DMS 273 treated with DMSO at 0.1 percent for 48 hours (cell line): ENCODE measurements around the gene CES4A.
A peak's percentile ranks its signal among the peaks of the same experiment; 100 is the strongest.
"Not testable (repeated sequence)": the region's sequence is repeated elsewhere in the genome, so short reads cannot be mapped to it uniquely, and the experiment has no call there.

Experiments
- DNase-seq: peaks from one replicate; lab custom pipeline; 2025; lab: John Stamatoyannopoulos, UW

The CES4A gene

DNA sequence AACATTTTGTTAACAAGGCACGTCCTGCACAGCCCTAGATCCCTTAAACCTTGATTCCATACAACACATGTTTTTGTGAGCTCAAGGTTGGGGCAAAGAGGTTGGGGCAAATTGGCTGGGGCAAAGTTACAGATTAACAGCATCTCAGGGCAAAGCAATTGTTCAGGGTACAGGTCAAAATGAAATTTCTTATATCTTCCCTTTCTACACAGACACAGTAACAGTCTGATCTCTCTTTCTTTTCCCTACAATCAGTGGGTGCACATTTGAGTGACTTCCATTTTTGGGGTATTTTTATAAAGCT is 32.3 kb upstream of the CES4A start:
- DNase-seq, result not testable (repeated sequence)

DNA sequence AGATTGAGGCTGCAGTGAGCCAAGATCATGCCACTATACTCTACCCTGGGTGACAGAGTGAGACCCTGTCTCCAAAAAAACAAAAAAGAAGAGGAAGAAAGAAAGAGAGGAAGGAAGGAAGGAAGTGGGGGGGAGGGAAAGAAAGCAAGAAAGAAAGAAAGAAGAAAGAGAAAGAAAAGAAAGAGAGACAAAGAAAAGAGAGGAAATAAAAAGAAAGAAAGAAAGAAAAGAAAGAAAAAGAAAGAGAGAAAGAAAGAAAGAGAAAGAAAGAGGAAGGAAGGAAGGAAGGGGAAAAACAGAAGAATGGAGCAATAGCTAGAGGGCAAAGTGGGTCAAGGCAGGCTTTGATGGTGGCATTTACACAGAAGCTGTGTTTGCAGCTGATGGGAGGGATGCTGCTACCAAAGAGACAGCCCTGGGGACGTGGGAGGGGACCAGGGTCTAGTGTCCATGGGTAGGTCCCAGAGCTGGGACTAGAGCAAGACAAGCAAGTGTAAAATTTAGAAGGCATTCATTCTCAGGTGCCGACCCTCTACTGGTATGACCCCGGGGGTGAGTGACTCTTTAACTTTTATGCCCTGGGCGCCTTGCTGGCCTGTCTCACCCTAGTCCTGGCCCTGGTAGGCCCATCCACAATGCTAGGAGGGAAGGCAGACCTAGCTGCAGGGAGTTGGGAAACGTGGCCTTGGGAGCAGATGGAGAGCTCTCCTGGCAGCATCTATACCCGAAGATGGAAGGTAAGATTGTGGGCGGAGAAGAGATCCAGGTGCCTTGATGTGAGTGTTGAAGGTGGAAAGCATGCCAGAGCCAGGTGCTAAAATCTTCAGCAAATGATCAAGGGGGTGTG is 29.3 kb upstream of the CES4A start:
- DNase-seq, result no peak

DNA sequence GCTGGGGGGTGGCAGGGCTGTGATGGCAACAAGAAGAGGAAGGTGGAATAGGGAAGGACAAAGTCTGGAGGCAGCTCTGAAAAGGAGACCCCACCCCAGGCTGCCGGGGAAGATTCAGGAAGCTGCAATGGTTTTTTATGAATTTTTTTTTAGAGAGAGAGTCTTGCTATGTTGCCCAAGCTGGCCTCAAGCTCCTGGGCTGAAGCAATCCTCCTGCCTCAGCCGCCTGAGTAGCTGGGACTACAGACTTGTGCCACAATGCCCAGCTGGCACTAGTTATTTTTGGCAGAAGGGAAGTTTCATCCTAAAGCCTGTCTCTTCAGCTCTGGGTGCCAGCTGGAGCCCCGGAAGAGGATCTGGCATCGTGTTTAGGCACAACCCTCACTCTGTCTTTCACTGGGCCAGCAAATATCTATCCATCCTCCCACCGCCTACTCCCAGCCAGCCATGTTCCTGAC is 28.7 kb upstream of the CES4A start:
- DNase-seq, result peak; percentile 52

DNA sequence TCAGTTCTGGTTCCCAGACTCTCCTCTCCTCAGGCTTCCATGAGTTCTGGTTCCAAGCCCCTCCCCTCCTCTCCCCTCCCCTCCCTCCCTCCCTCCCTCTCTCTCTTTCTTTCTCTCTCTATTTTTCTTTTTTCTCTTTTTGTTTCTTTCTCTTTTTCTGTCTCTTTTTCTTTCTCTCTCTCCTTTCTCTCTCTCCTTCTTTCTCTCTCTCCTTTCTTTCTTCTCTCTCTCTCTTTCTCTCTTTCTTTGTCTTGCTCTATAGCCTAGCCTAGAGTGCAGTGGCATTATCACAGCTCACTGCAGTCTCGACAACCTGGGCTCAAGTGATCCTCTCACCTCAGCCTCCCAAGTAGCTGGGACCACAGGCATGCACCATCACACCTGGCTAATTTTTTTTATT is 28.1 kb upstream of the CES4A start:
- no peak for DNase-seq

DNA sequence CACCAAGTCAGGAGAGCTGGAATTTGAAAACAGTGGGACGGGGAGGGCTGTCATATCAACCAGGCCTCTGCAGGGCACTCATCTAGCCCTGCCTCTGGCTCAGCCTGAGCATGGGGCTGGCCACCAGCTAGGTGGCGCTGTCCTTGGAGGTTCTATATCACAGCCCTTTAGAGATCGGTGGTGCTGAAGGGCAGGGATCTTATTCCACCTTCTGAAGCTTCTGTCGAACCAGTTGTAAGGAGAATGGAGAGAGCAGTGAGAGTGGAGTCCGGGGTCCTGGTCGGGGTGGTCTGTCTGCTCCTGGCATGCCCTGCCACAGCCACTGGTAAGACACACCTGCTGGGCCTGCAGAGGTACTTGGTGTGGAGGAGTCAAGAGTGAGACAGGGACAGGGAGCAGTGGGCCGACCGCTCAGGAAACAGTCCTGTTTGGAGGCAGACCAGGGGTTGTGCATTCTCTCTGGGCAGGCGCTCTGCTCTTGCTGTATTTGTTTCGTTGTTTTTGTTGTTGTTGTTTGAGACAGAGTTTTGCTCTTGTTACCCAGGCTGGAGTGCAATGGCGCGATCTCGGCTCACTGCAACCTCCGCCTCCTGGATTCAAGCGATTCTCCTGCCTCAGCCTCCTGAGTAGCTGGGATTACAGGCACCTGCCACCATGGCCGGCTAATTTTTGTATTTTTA is 27.2 kb upstream of the CES4A start, which contains the start of gene CES3:
Gene CES3, plus strand, starts transcription at position 202 of the 680 bp plus-strand sequence. Its CDS starts 42 bp downstream, at position 244.
- DNase-seq, result peak; percentile 76

DNA sequence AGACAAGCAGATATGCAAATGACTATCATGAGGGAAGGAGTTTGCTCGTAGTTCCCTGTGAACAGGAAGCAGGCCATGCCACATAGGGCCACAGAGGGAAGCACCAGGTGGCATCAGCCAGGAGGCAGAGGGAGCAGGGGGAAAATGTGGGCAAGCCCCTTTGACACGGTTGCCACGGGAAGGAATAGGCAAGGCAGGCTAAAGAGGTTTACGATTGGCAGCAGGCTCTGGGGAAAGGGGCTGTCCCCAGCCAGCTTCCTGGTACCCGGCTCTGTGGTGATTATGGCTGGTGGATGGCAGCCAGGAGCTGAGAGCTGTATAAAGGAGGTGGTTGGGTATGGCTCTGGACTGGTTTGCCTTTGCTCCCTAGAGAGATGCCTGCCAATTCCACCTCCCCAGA is 26.5 kb upstream of the CES4A start:
- DNase-seq, result peak; percentile 16

DNA sequence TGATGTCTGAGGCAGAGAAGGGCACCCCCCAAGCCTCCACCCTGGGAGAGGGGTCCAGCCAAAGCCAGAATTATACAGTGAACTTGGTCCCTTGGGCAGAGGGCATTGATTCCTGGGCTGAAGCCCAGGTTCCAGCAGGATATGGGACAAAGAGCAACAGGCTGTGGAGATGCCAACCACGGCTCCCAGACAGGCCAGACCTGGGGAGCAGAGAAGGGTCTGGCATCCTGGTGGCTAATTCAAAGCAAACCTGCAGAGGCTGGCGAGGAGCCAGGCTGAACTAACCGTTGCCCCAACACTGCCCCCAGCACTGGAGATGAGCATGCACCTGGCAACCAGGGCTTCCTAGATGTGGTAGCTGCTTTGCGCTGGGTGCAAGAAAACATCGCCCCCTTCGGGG is 24.3 kb upstream of the CES4A start:
- no peak for DNase-seq

DNA sequence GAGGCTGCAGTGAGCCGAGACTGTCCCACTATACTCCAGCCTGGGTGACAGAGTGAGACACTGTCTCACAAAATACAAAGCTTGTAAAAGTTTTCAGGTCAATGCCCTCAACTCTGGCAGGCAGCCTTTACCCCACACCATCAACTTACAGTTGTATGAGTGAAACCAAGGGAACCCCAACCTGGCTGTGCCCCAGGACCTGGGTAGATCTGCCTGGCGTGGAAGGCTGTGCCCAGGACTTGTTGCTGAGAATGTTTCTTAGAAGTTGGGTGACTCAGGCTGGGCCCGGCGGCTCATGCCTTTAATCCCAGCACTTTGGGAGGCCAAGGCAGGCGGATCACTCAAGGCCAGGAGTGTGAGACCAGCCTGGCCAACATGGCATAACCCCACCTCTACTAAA is 19.5 kb upstream of the CES4A start:
- DNase-seq, result no peak

DNA sequence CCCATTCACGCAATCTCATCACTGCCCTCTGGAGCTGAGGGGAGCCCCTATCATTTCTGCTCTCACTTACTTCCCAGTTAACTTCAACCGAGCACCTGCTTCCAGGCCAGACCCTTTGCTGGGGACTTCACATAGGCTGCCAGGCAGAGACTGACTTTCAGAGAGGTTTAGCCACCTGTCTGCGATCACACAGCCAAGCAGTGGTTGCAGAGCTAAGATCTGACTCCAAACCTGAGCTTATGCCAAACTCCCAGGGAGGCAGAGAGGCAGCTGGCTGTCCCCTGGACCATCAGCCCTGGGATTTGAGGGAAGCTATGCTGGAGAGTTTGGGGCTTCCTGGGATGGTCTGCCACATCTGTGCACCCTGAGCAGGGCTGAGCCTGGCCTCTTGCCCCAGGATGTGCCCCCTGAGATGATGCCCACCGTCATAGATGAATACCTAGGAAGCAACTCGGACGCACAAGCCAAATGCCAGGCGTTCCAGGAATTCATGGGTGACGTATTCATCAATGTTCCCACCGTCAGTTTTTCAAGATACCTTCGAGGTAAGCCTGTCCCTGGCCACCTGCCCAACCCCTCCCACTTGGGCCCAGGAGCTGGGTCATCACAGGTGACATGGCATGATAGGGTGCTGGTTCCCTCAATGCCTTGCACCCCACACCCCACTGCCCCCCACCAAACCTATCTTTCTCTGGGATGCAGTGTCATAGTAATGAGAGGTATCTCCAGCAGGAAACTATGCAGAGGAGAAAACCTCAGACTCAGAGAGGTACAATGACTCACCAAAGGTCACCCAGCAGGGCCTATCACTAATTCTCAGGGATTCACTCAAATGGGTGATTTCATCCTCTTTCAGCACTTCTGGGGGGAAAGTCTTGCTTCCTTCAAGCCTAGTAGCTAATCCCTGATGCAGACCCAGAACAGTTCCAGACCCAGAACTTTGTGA is 17.3 kb upstream of the CES4A start:
- no peak for DNase-seq

DNA sequence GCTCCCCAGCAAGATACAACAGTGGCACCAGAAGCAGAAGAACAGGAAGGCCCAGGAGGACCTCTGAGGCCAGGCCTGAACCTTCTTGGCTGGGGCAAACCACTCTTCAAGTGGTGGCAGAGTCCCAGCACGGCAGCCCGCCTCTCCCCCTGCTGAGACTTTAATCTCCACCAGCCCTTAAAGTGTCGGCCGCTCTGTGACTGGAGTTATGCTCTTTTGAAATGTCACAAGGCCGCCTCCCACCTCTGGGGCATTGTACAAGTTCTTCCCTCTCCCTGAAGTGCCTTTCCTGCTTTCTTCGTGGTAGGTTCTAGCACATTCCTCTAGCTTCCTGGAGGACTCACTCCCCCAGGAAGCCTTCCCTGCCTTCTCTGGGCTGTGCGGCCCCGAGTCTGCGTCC is 15.4 kb upstream of the CES4A start:
- DNase-seq, result no peak

DNA sequence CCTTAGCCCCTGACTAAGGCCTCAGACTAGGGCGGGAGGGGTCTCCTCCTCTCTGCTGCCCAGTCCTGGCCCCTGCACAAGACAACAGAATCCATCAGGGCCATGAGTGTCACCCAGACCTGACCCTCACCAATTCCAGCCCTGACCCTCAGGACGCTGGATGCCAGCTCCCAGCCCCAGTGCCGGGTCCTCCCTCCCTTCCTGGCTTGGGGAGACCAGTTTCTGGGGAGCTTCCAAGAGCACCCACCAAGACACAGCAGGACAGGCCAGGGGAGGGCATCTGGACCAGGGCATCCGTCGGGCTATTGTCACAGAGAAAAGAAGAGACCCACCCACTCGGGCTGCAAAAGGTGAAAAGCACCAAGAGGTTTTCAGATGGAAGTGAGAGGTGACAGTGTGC is 14.7 kb upstream of the CES4A start:
- DNase-seq, result no peak

DNA sequence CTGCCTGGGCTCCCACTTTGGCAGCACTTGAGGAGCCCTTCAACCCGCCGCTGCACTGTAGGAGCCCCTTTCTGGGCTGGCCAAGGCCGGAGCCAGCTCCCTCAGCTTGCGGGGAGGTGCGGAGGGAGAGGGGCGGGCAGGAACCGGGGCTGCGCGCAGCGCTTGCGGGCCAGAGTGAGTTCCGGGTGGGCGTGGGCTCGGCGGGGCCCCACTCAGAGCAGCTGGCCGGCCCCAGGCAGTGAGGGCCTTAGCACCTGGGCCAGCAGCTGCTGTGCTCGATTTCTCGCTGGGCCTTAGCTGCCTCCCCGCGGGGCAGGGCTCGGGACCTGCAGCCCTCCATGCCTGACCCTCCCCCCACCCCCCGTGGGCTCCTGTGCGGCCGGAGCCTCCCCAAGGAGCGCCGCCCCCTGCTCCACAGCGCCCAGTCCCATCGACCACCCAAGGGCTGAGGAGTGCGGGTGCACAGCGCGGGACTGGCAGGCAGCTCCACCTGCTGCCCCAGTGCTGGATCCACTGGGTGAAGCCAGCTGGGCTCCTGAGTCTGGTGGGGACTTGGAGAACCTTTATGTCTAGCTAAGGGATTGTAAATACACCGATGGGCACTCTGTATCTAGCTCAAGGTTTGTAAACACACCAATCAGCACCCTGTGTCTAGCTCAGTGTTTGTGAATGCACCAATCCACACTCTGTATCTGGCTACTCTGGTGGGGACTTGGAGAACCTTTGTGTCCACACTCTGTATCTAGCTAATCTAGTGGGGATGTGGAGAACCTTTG is 14.0 kb upstream of the CES4A start:
- not testable (repeated sequence) for DNase-seq

DNA sequence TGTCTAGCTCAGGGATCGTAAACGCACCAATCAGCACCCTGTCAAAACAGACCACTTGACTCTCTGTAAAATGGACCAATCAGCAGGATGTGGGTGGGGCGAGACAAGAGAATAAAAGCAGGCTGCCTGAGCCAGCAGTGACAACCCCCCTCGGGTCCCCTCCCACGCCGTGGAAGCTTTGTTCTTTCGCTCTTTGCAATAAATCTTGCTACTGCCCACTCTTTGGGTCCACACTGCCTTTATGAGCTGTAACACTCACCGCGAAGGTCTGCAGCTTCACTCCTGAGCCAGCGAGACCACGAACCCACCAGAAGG is 13.5 kb upstream of the CES4A start:
- not testable (repeated sequence) for DNase-seq

DNA sequence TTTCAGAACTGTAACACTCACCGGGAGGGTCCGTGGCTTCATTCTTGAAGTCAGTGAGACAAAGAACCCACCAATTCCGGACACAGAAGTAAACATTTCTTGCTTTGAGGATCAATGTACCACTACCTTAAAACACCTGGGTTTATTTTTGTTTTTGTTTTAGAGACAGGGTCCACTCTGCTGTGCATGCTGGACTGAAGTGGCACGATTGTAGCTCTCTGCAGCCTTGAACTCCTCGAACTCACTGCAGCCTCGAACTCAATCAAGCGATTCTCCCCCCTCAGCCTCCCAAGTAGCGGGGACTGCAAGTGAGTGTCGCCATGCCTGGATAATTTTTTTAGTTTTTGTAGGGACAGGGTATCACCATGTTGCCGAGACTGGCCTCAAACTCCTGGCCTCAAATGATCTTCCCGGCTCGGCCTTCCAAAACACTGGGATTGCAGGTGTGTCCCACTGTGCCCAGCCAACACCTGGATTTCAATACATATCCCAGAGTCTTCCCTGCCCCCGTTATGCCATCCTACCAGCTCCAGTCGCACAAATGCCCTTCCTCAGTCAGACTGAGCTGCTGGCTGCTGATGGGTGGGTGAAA is 13.0 kb upstream of the CES4A start:
- DNase-seq, result no peak

DNA sequence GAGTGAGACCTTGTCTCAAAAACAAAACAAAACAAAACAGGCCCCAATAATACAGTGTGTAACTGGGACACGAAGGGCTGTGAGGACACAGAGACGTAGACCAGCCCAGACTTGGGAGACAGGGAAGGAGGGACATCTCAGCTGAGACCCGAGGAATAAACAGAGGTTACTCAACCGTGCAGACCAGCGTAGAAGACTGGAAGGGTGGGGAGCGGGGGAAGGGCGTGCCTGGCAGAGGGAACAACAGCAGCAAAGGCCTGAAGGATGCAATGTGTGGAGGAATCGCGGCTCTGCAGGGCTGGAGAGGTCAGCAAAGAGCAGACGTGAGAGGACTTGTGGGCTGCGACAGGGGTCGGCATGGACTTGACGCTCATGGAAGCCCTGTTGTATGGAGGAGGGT is 11.6 kb upstream of the CES4A start:
- DNase-seq, result no peak

DNA sequence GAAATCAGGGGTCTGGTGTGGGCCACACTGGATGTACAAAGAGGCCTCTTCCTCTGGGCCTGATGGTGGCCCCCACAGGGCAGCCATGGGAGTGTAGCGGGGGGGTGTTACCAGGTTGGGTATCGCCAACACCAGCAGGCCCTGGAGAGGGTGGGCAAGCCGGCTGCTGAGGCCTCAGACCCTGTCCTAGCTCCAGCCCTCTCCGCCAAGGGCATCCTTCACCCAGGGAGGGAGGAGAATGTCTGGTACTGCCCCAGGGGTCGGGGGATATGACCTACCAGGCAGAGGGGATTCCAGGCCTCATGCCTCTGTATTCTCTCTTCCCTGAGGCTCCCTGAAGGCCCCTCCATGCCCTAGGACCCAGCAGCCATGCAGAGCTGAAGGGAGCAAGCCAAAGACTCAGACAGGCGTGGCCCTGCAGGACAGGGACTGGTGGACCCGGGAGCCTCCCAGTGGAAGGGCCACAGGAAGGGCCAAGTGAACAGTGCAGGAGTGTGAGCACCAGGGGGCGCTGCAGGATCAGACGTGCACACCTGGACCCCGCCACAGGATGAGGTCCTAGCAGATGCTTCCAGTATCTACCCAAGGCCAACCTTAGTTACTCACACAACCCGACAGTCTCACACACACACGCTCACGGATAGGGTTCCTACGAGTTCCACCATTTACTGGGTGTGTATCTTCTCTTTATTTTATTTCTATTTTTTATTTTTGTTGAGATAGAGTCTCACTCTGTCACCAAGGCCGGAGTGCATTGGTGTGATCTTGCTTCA is 10.9 kb upstream of the CES4A start:
- peak; percentile 78 for DNase-seq

DNA sequence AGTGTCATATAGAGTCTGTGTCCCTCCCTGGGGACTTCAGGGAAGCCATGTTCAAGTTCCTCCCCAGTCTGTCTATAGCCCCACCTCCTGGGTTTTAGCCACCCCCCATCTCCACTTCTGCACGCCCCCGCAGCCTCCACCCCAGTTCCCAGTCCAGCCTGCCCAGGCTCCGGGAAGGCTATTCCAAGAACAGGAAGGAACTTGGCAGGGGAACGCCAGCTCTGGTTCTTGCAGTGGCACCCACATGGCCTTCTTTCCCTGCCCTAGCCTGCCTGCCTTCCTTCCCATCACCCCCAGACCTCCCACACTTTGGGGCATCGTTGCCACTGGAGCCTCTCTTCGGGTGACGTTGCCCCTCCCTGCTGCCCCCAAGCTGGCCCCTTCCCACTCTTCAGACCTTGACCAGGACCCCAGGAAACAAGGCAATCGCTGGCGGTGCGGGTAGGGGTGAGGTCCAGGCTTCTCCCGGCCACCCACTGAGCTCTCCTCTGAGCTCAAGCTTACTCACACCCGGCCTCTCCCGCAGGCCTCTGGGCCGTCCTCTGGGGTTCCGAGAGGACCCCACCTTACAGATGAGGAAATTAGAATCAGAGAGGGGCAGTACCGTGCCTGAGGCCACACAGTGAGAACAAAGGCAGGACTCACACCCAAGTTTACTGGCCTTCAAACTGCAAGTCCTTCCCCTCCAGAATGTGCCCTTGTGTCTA is 9.2 kb upstream of the CES4A start:
- DNase-seq, result no peak

DNA sequence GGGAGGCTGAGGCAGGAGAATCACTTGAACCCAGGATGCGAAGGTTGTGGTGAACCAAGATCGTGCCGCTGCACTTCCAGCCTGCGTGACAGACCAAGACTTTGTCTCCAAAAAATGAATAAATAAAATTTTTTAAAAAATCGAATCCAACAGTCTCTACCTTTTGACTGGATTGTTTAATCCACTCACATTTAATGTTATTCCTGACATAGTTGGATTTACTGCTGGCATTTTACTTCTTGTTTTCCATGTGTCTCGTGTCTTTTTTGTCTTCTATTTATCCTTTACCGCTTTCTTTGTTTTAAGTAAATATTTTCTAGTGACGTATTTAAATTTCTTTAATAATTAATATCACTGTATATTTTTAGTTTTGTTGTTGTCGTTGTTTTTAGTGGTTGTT is 5.4 kb upstream of the CES4A start:
- no peak for DNase-seq

DNA sequence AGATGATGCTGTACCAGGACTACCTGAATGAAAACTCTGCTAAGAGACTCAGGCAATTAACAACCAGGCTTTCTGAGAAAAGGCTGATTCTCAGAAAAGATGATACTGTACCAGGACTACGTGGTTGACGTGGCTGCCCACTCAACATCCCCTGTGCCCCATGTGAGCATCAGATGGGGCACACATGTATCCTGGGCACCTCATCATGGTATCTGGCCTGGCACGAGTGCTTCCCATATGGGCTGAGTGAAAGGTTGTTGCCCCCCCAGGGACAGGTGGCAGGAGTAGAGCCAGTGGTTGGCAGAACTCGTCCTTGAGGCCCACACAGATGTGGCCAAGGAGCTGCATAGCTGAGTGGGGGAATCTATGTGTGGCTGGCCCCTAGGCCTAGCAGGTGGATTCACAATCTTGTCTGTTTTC is 3.5 kb upstream of the CES4A start:
- DNase-seq, result no peak

DNA sequence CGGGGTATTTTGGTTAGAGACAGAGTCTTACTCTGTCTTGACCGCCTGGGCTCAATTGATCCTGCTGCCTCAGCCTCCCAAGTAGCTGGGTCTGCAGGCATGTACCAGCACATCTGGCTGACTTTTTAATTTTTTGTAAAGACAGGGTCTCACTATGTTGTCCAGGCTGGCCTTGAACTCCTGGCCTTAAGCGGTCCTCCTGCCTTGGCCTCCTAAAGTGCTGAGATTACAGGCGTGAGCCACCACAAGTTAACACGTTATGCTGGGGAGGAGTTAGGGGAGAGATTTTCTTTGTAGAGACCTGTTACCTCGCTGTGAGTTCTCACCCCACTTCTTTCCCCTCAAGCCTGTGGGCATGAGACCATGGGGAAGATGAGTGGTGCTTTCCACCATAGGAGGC is 1.8 kb upstream of the CES4A start:
- DNase-seq, result no peak
